HepG2 (cell line): Measurements from ENCODE around the gene JHY. TPM values are rescaled to one million over a fixed set of nuclear protein-coding genes. Genes with fewer than 3 reads are reported as not detected.

ENCODE experiments used
- ATAC-seq: fragments of 200-7000 bp; cut with Tn5 transposase; 3 replicates; pipeline ENCODE4 v1.9.1; 2020; ENCODE audit warnings: mild to moderate bottlenecking, moderate library complexity
- BruUV-seq: library from RNA; stranded (reverse); fragments of 400-500 nt; replicated peaks from 2 replicates; lab custom pipeline; 2021; lab: Mats Ljungman, UMichigan
- CTCF ChIA-PET: fragments of 300-600 bp; formaldehyde crosslinking; extraction: SDS; loops from one replicate; lab custom pipeline; 2021; ENCODE audit warnings: low total read pairs, inconsistent platforms, low intra/inter-chr PET ratio; lab: Yijun Ruan, JAX
- POLR2A ChIA-PET: fragments of 350-600 bp; sonication (Branson Sonifier 250); formaldehyde crosslinking; loops from one replicate; lab custom pipeline; 2020; ENCODE audit warnings: antibody characterized with exemption, inconsistent platforms; lab: Yijun Ruan, JAX
- DNase-seq: peaks from one replicate; pipeline ENCODE4 v3.0.0-alpha.2; 2015; ENCODE audit warnings: low spot score
- FAIRE-seq: peaks from 3 replicates; lab custom pipeline; 2011; peaks lifted over from hg19 to GRCh38; lab: Jason Lieb, UNC
- H2AFZ ChIP-seq: one replicate; pipeline ENCODE4 v1.6.1; 2011; ENCODE audit warnings: low read length, inconsistent platforms
- H3K27ac ChIP-seq: fragments of 300-600 bp; 3 replicates; pipeline ENCODE4 v1.8.0; 2011; ENCODE audit warnings: mixed run types, mild to moderate bottlenecking, mixed read lengths, low read length, inconsistent platforms; ENCODE audit not compliant: insufficient read depth; ENCODE audit errors: extremely low read length
- H3K27me3 ChIP-seq, 2 experiments: fragments of 200-600 bp in 1 of 2; 2 replicates in 1 of 2; 3 replicates in 1 of 2; pipeline versions ENCODE4 v1.6.0 to v1.8.0; 2011; ENCODE audit warnings: low read length in 2 of 2, mild to moderate bottlenecking in 2 of 2, moderate library complexity in 2 of 2, inconsistent platforms in 1 of 2; ENCODE audit not compliant: insufficient read depth in 2 of 2, control insufficient read depth in 1 of 2
- H3K36me3 ChIP-seq, 2 experiments: fragments of 200-600 bp in 1 of 2; replicated peaks in 1 of 2; 2 replicates in 1 of 2; 3 replicates in 1 of 2; pipeline versions ENCODE4 v1.5.1 to v1.8.0; 2011; ENCODE audit warnings: low read length in 2 of 2, inconsistent platforms in 1 of 2; ENCODE audit not compliant: insufficient read depth in 2 of 2, control insufficient read depth in 1 of 2
- H3K4me1 ChIP-seq: 2 replicates; pipeline ENCODE4 v1.5.1; 2012; ENCODE audit warnings: low read length, inconsistent platforms; ENCODE audit not compliant: insufficient read depth
- H3K4me2 ChIP-seq: 2 replicates; pipeline ENCODE4 v1.6.0; 2011; ENCODE audit warnings: low read depth, low read length, inconsistent platforms
- H3K4me3 ChIP-seq, 3 experiments: fragments of 200-600 bp in 1 of 3; sonication (generic), shearing (Covaris generic) in 1 of 3; replicated peaks in 1 of 3; 2 replicates each; pipeline ENCODE4 v1.5.1; 2011 to 2016; ENCODE audit warnings: low read length in 3 of 3, inconsistent platforms in 2 of 3, low read depth in 2 of 3, mild to moderate bottlenecking in 2 of 3, control low read depth in 1 of 3, mixed read lengths in 1 of 3; ENCODE audit not compliant: insufficient read depth in 1 of 3
- H3K79me2 ChIP-seq: one replicate; pipeline ENCODE4 v1.6.1; 2011; ENCODE audit warnings: low read length, inconsistent platforms; ENCODE audit not compliant: insufficient read depth
- H3K9ac ChIP-seq: 2 replicates; pipeline ENCODE4 v1.6.0; 2011; ENCODE audit warnings: mild to moderate bottlenecking, low read depth, low read length, inconsistent platforms; ENCODE audit not compliant: insufficient read depth
- H3K9me3 ChIP-seq: 2 replicates; pipeline ENCODE4 v1.5.1; 2012; ENCODE audit warnings: mild to moderate bottlenecking, low read length
- H4K20me1 ChIP-seq: 2 replicates; pipeline ENCODE4 v1.6.0; 2011; ENCODE audit warnings: inconsistent platforms, mild to moderate bottlenecking, low read length, moderate library complexity; ENCODE audit not compliant: insufficient read depth
- CSRNP2 ChIP-seq: sonication (generic); formaldehyde crosslinking; conservative IDR thresholded peaks from 2 replicates; pipeline ENCODE4 v1.8.0; 2022; ENCODE audit warnings: low read depth, missing genetic modification reagents
- HINFP ChIP-seq: sonication (generic); formaldehyde crosslinking; IDR thresholded peaks from 2 replicates; pipeline ENCODE4 v1.4.0; 2020; ENCODE audit warnings: low read depth, mild to moderate bottlenecking, missing genetic modification reagents
- KDM4B ChIP-seq: sonication (generic); formaldehyde crosslinking; IDR thresholded peaks from 2 replicates; pipeline ENCODE4 v1.4.0; 2020; ENCODE audit warnings: missing genetic modification reagents
- MTA3 ChIP-seq: sonication (generic); formaldehyde crosslinking; IDR thresholded peaks from 2 replicates; pipeline ENCODE4 v1.4.0; 2020; ENCODE audit warnings: missing genetic modification reagents
- PHF8 ChIP-seq: sonication (generic); formaldehyde crosslinking; IDR thresholded peaks from 2 replicates; pipeline ENCODE4 v1.5.0; 2020; ENCODE audit warnings: missing genetic modification reagents
- ZBTB39 ChIP-seq: sonication (generic); formaldehyde crosslinking; IDR thresholded peaks from 2 replicates; pipeline ENCODE4 v1.5.0; 2020; ENCODE audit warnings: missing genetic modification reagents
- ZNF33A ChIP-seq: sonication (generic); formaldehyde crosslinking; IDR thresholded peaks from 2 replicates; pipeline ENCODE4 v1.5.1; 2020; ENCODE audit warnings: missing genetic modification reagents, mild to moderate bottlenecking, moderate library complexity, borderline replicate concordance
- ZNF639 ChIP-seq: conservative IDR thresholded peaks from 2 replicates; pipeline ENCODE4 v1.6.1; 2018; ENCODE audit warnings: missing genetic modification reagents
- ZNF646 ChIP-seq: sonication (generic); formaldehyde crosslinking; IDR thresholded peaks from 2 replicates; pipeline ENCODE4 v1.9.0; 2021; ENCODE audit warnings: mild to moderate bottlenecking, missing genetic modification reagents
- ZNF781 ChIP-seq: sonication (generic); formaldehyde crosslinking; IDR thresholded peaks from 2 replicates; pipeline ENCODE4 v1.5.1; 2020; ENCODE audit warnings: borderline replicate concordance, mild to moderate bottlenecking, missing genetic modification reagents; ENCODE audit errors: not compliant biosample characterization
- WGBS: methylation state at CpG from one replicate; pipeline ENCODE4 v1.1.6; 2017; ENCODE audit warnings: low lambda C conversion rate; 5-methylcytosine and 5-hydroxymethylcytosine counted together
- in situ Hi-C: cut with HindIII; loops from 2 replicates; pipeline ENCODE4 v1.10.0; 2017; ENCODE audit warnings: low pct_unique_long_range_greater_than_20kb; ENCODE audit not compliant: extremely low pct_ligation_motif_present
- intact Hi-C: fragments of 100-400 bp; cut with micrococcal nuclease; formaldehyde crosslinking; loops from one replicate; pipeline ENCODE4 v1.10.0; 2022; ENCODE audit not compliant: unreplicated experiment
- polyA plus RNA-seq, 8 experiments: library from polyadenylated mRNA; depleted of rRNA in 3 of 8; stranded (reverse) in 7 of 8; unstranded in 1 of 8; fragments of >200 nt; fragmentation: Illumina TruSeq in 4 of 8; extraction: Trizol in 4 of 8; gene quantifications; 2 replicates each; pipeline versions ENCODE4 v1.2.1 to v1.2.3, GENCODE V29; 2011 to 2016; ENCODE audit warnings: low read depth in 4 of 8, missing spikeins in 1 of 8, mixed read lengths in 1 of 8; ENCODE audit not compliant: insufficient read depth in 1 of 8
- total RNA-seq, 5 experiments: library from RNA; depleted of rRNA; stranded (reverse); fragments of >200 nt; fragmentation: Illumina TruSeq; extraction: Trizol; gene quantifications; 2 replicates each; pipeline ENCODE4 v1.2.3, GENCODE V29; 2016; ENCODE audit warnings: low read depth in 1 of 5

JHY gene
- total and polyA plus RNA-seq, 2 of the 13 experiments (the other 11 are each of a cell fraction or from before 2014, with no cell fraction given) = not detected

- TF ChIP-seq HINFP (no peak), CSRNP2 (no peak), MTA3 (CRISPR knock-in tag) (no peak), ZBTB39 (CRISPR knock-in tag) (no peak), ZNF781 (no peak)
Observed at GRCh38 chr11:122937983-122938382, 55.4 kb downstream of the JHY start (continued).

- DNase-seq (no peak), FAIRE-seq (no peak), ATAC-seq (no peak)
- Histone ChIP-seq H3K4me1 (no peaks in the 10 kb centered on the region), H3K36me3 (no peaks in the 10 kb centered on the region), H4K20me1 (no peaks in the 10 kb centered on the region), H3K9me3 (no peaks in the 10 kb centered on the region), H3K27ac (no peak overlapping the region), H3K27me3 (peaks cover 0 to 15% of the 10 kb centered on the region in 2 experiments; a peak in 2 of 5 replicates), H3K4me2 (no peak overlapping the region), H2AFZ (no peak overlapping the region), H3K9ac (no peak overlapping the region), H3K79me2 (no peaks in the 10 kb centered on the region), H3K4me3 (no peak overlapping the region)
- no TSS peak for BruUV-seq
- ChIA-PET POLR2A (no interaction called here), CTCF (no interaction called here)
- intact Hi-C loops = no loop called here
- in situ Hi-C loops = no loop called here
- WGBS = 0% methylated on average over 2 of the region's 2 CpGs
- no peak for TF ChIP-seq ZNF646
- no peak for TF ChIP-seq KDM4B (CRISPR knock-in tag)
- no peak for TF ChIP-seq ZNF33A (CRISPR knock-in tag)
- no peak for TF ChIP-seq PHF8
- TF ChIP-seq ZNF639 (CRISPR knock-in tag) = no peak
Observed at GRCh38 chr11:122938557-122938956, 56.0 kb downstream of the JHY start.
